HCT116 (cell line): ENCODE results near the gene ADGRG6. TPM values are rescaled to one million over a fixed set of nuclear protein-coding genes. Genes with fewer than 3 reads are reported as not detected.

Experiments used
- ATAC-seq: fragments of 200-7000 bp; cut with Tn5 transposase; 2 replicates; pipeline ENCODE4 v1.9.1; 2020; ENCODE audit warnings: mild to moderate bottlenecking, moderate library complexity
- BruUV-seq: library from RNA; stranded (reverse); fragments of 400-500 nt; replicated peaks from 2 replicates; lab custom pipeline; 2021; lab: Mats Ljungman, UMichigan
- CTCF ChIA-PET: fragments of 300-600 bp; sonication (Branson Sonifier 250); formaldehyde crosslinking; loops from one replicate; lab custom pipeline; 2021; ENCODE audit warnings: antibody characterized with exemption; lab: Charles Lee
- POLR2A ChIA-PET: fragments of 300-600, 350-600 bp; sonication (Branson Sonifier 250); formaldehyde crosslinking; loops from one replicate; lab custom pipeline; 2021; ENCODE audit warnings: antibody characterized with exemption; lab: Charles Lee
- RAD21 ChIA-PET, 2 experiments: fragments of 300-600 bp; sonication (Branson Sonifier 250); formaldehyde crosslinking; loops; one replicate each; lab custom pipeline; 2023; ENCODE audit warnings: low total read pairs in 2 of 2; ENCODE audit not compliant: uncharacterized antibody in 2 of 2, unreplicated experiment in 2 of 2, low non-redundant PET in 1 of 2; lab: Charles Lee
- DNase-seq: peaks from one replicate; pipeline ENCODE4 v3.0.0-alpha.2; 2010; ENCODE audit warnings: low read depth, low spot score
- H2AFZ ChIP-seq: fragments of 200-600 bp; shearing (Covaris generic), sonication (generic); 2 replicates; pipeline ENCODE4 v1.6.1; 2017; ENCODE audit warnings: low read depth, mixed run types, mixed read lengths, antibody characterized with exemption, low read length; ENCODE audit not compliant: poor library complexity, severe bottlenecking
- H3K27ac ChIP-seq: 2 replicates; pipeline ENCODE4 v1.5.1; 2012; ENCODE audit warnings: low read depth, low read length
- H3K27me3 ChIP-seq: fragments of 200-600 bp; sonication (generic); 2 replicates; pipeline ENCODE4 v1.6.1; 2016; ENCODE audit warnings: mixed run types, low read length, mixed read lengths; ENCODE audit not compliant: insufficient read depth
- H3K36me3 ChIP-seq, 2 experiments: fragments of 200-500 bp in 1 of 2; fragments of 200-600 bp in 1 of 2; sonication (Bioruptor generic) in 1 of 2; sonication (generic) in 1 of 2; 2 replicates each; pipeline versions ENCODE4 v1.5.1 to v1.6.1; 2014 to 2016; ENCODE audit warnings: low read length in 2 of 2, inconsistent platforms in 1 of 2, mixed read lengths in 1 of 2, mixed run types in 1 of 2; ENCODE audit not compliant: insufficient read depth in 2 of 2, control insufficient read depth in 1 of 2
- H3K4me1 ChIP-seq, 2 experiments: fragments of 200-600 bp in 1 of 2; sonication (generic) in 1 of 2; 2 replicates each; pipeline versions ENCODE4 v1.5.1 to v1.6.1; 2012 to 2017; ENCODE audit warnings: low read length in 2 of 2, inconsistent platforms in 1 of 2, mild to moderate bottlenecking in 1 of 2, mixed read lengths in 1 of 2, mixed run types in 1 of 2, moderate library complexity in 1 of 2; ENCODE audit not compliant: insufficient read depth in 2 of 2, control insufficient read depth in 1 of 2
- H3K4me2 ChIP-seq: fragments of 200-600 bp; sonication (generic); 2 replicates; pipeline ENCODE4 v1.6.1; 2017; ENCODE audit warnings: mixed run types, low read length, mixed read lengths
- H3K4me3 ChIP-seq, 2 experiments: fragments of 200-600 bp in 1 of 2; sonication (generic) in 1 of 2; replicated peaks in 1 of 2; 2 replicates each; pipeline ENCODE4 v1.5.1; 2011 to 2016; ENCODE audit warnings: low read length in 2 of 2, control low read depth in 1 of 2, low read depth in 1 of 2, mild to moderate bottlenecking in 1 of 2, mixed read lengths in 1 of 2, mixed run types in 1 of 2
- H3K79me2 ChIP-seq: fragments of 200-600 bp; sonication (generic); 2 replicates; pipeline ENCODE4 v1.6.1; 2017; ENCODE audit warnings: mild to moderate bottlenecking, mixed run types, low read length, moderate library complexity, mixed read lengths; ENCODE audit not compliant: insufficient read depth
- H3K9ac ChIP-seq: fragments of 200-600 bp; sonication (generic); 2 replicates; pipeline ENCODE4 v1.6.1; 2016; ENCODE audit warnings: low read length, mixed read lengths
- H3K9me2 ChIP-seq: fragments of 200-600 bp; sonication (generic), shearing (Covaris generic); 2 replicates; pipeline ENCODE4 v1.6.1; 2017; ENCODE audit warnings: mixed run types, mild to moderate bottlenecking, moderate library complexity; ENCODE audit not compliant: insufficient read depth
- H3K9me3 ChIP-seq, 2 experiments: fragments of 200-500 bp in 1 of 2; fragments of 200-600 bp in 1 of 2; sonication (Bioruptor generic) in 1 of 2; sonication (generic) in 1 of 2; 2 replicates each; pipeline ENCODE4 v1.6.1; 2014 to 2017; ENCODE audit warnings: low read length in 2 of 2, mixed read lengths in 2 of 2, inconsistent platforms in 1 of 2, low read depth in 1 of 2, mild to moderate bottlenecking in 1 of 2, mixed run types in 1 of 2, moderate library complexity in 1 of 2; ENCODE audit not compliant: control insufficient read depth in 1 of 2, insufficient read depth in 1 of 2
- H4K20me1 ChIP-seq: fragments of 200-600 bp; sonication (generic), shearing (Covaris generic); 2 replicates; pipeline ENCODE4 v1.6.1; 2017; ENCODE audit warnings: mixed run types, mild to moderate bottlenecking, moderate library complexity; ENCODE audit not compliant: insufficient read depth
- CBX3 ChIP-seq: IDR thresholded peaks from 2 replicates; pipeline ENCODE4 v1.6.1; 2012; ENCODE audit warnings: low read depth
- EGR1 ChIP-seq: IDR thresholded peaks from 2 replicates; pipeline ENCODE4 v1.6.1; 2012; ENCODE audit warnings: low read depth
- EZH2 ChIP-seq: fragments of 200-600 bp; sonication (generic); IDR thresholded peaks from 2 replicates; pipeline ENCODE4 v1.6.1; 2017; ENCODE audit warnings: antibody characterized with exemption, mixed run types
- EZH2phosphoT487 ChIP-seq: fragments of 200-600 bp; IDR thresholded peaks from 2 replicates; pipeline ENCODE4 v1.6.1; 2018; ENCODE audit warnings: antibody characterized with exemption, borderline replicate concordance
- JUND ChIP-seq: IDR thresholded peaks from 2 replicates; pipeline ENCODE4 v1.6.1; 2012
- POLR2A ChIP-seq: IDR thresholded peaks from 2 replicates; pipeline ENCODE4 v1.7.0; 2011; ENCODE audit warnings: borderline replicate concordance; ENCODE audit not compliant: insufficient read depth, insufficient read length; ENCODE audit errors: extremely low read depth
- POLR2AphosphoS5 ChIP-seq: IDR thresholded peaks from 2 replicates; pipeline ENCODE4 v1.6.1; 2011; ENCODE audit warnings: mild to moderate bottlenecking, low read depth, low read length, moderate library complexity
- SIN3A ChIP-seq: IDR thresholded peaks from 2 replicates; pipeline ENCODE4 v1.6.1; 2012; ENCODE audit warnings: low read depth
- SP1 ChIP-seq: IDR thresholded peaks from 2 replicates; pipeline ENCODE4 v1.6.1; 2012; ENCODE audit warnings: low read depth
- SRF ChIP-seq: IDR thresholded peaks from 2 replicates; pipeline ENCODE4 v1.6.1; 2012; ENCODE audit warnings: low read depth
- TCF7L2 ChIP-seq: IDR thresholded peaks from 2 replicates; pipeline ENCODE4 v1.7.0; 2011; ENCODE audit warnings: borderline replicate concordance, inconsistent platforms; ENCODE audit not compliant: insufficient read depth, insufficient read length; ENCODE audit errors: extremely low read depth
- YY1 ChIP-seq: IDR thresholded peaks from 2 replicates; pipeline ENCODE4 v1.6.1; 2011; ENCODE audit warnings: low read length, low read depth, moderate library complexity, mild to moderate bottlenecking; ENCODE audit not compliant: insufficient replicate concordance; ENCODE audit errors: extremely low read depth
- ZFX ChIP-seq: fragments of 450-650 bp; IDR thresholded peaks from 2 replicates; pipeline ENCODE4 v1.6.1; 2017
- ZNF274 ChIP-seq: fragments of 200-500 bp; sonication (Bioruptor generic); IDR thresholded peaks from 2 replicates; pipeline ENCODE4 v1.6.1; 2014; ENCODE audit warnings: mild to moderate bottlenecking, low read depth, low read length, inconsistent platforms
- intact Hi-C: fragments of 100-400 bp; cut with micrococcal nuclease; formaldehyde crosslinking; loops from 2 replicates; pipeline ENCODE4 v1.10.0; 2022
- total RNA-seq: library from RNA; stranded (reverse); gene quantifications from one replicate; pipeline ENCODE4 v1.2.1, GENCODE V29; 2021; ENCODE audit not compliant: unreplicated experiment
- TF ChIP-seq, protein P1 (sequence below): IDR thresholded peaks from 2 replicates; pipeline ENCODE4 v1.6.1; 2012; ENCODE audit warnings: low read depth
- TF ChIP-seq, protein P2 (sequence below): IDR thresholded peaks from 2 replicates; pipeline ENCODE4 v1.6.1; 2011; ENCODE audit warnings: mild to moderate bottlenecking, low read length, moderate library complexity; ENCODE audit not compliant: insufficient replicate concordance; ENCODE audit errors: extremely low read depth
- TF ChIP-seq, protein P3 (sequence below): IDR thresholded peaks from 2 replicates; pipeline ENCODE4 v1.6.1; 2012
- TF ChIP-seq, protein P4 (sequence below), 3 experiments: fragments of 200-600 bp in 1 of 3; sonication (generic) in 1 of 3; IDR thresholded peaks in 2 of 3; conservative IDR thresholded peaks in 1 of 3; 2 replicates each; pipeline ENCODE4 v1.5.1; 2012 to 2017; ENCODE audit warnings: low read depth in 2 of 3, low read length in 2 of 3, antibody characterized with exemption in 1 of 3, borderline replicate concordance in 1 of 3, control low read depth in 1 of 3, mild to moderate bottlenecking in 1 of 3, mixed read lengths in 1 of 3, mixed run types in 1 of 3, moderate library complexity in 1 of 3; ENCODE audit not compliant: insufficient read depth in 1 of 3

The ADGRG6 gene
- total RNA-seq, 1 experiment from 2014 or later, result 67.9 TPM

DNA sequence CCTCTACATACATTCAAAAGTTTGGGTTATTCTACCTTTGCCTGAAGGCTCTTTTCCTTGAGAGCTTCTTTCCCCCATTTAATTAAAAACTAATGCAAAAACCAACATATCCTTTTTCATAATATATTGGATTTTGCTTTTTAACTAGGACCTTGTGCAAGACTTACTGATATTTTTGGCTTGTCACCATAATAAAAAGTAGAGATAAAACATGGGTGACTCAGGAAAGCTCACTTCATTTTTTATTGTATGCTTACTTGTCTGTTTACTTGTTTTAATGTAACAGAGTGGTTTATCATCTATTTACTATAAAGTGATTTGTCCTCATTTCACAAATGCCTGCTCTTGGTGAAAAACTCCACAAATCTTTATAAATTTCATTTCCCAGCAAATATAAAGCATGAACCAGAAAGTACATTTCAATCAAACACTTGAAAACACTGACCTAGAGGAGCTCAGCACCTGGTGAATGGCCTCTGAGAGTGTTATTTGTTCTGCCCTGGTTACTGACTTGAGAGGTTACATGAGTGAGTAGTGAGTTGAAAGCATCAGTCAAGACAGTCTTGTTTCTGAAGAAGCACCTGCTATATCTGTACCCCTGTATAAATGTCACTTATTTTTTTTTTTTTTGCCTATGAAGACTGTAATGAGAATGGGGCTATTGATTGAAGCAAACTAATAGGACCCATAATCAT, 20.8 kb downstream of the ADGRG6 start:
- ChIA-PET RAD21 (no interaction called here), CTCF (no interaction called here), POLR2A (no interaction called here)
- intact Hi-C loops, result no loop called here
- BruUV-seq, result no TSS peak
- Histone ChIP-seq H3K79me2 (peaks cover 87% of the 10 kb centered on the region), H3K4me1 (peaks cover 0 to 13% of the 10 kb centered on the region in 2 experiments; a peak in 2 of 4 replicates), H3K9ac (no peak overlapping the region), H3K27ac (no peak overlapping the region), H3K9me2 (no peaks in the 10 kb centered on the region), H2AFZ (no peak overlapping the region), H3K4me3 (no peak overlapping the region), H3K27me3 (no peaks in the 10 kb centered on the region), H3K9me3 (no peaks in the 10 kb centered on the region), H3K36me3 (no peaks in the 10 kb centered on the region), H3K4me2 (no peak overlapping the region), H4K20me1 (no peaks in the 10 kb centered on the region)
- TF ChIP-seq, protein P1, sequence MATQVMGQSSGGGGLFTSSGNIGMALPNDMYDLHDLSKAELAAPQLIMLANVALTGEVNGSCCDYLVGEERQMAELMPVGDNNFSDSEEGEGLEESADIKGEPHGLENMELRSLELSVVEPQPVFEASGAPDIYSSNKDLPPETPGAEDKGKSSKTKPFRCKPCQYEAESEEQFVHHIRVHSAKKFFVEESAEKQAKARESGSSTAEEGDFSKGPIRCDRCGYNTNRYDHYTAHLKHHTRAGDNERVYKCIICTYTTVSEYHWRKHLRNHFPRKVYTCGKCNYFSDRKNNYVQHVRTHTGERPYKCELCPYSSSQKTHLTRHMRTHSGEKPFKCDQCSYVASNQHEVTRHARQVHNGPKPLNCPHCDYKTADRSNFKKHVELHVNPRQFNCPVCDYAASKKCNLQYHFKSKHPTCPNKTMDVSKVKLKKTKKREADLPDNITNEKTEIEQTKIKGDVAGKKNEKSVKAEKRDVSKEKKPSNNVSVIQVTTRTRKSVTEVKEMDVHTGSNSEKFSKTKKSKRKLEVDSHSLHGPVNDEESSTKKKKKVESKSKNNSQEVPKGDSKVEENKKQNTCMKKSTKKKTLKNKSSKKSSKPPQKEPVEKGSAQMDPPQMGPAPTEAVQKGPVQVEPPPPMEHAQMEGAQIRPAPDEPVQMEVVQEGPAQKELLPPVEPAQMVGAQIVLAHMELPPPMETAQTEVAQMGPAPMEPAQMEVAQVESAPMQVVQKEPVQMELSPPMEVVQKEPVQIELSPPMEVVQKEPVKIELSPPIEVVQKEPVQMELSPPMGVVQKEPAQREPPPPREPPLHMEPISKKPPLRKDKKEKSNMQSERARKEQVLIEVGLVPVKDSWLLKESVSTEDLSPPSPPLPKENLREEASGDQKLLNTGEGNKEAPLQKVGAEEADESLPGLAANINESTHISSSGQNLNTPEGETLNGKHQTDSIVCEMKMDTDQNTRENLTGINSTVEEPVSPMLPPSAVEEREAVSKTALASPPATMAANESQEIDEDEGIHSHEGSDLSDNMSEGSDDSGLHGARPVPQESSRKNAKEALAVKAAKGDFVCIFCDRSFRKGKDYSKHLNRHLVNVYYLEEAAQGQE, result no peak
- TF ChIP-seq EGR1, result no peak
- TF ChIP-seq SRF, result no peak
- TF ChIP-seq, protein P2, sequence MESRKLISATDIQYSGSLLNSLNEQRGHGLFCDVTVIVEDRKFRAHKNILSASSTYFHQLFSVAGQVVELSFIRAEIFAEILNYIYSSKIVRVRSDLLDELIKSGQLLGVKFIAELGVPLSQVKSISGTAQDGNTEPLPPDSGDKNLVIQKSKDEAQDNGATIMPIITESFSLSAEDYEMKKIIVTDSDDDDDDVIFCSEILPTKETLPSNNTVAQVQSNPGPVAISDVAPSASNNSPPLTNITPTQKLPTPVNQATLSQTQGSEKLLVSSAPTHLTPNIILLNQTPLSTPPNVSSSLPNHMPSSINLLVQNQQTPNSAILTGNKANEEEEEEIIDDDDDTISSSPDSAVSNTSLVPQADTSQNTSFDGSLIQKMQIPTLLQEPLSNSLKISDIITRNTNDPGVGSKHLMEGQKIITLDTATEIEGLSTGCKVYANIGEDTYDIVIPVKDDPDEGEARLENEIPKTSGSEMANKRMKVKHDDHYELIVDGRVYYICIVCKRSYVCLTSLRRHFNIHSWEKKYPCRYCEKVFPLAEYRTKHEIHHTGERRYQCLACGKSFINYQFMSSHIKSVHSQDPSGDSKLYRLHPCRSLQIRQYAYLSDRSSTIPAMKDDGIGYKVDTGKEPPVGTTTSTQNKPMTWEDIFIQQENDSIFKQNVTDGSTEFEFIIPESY, result no peak
- TF ChIP-seq JUND, result no peak
- TF ChIP-seq TCF7L2, result no peak
- no peak for TF ChIP-seq ZNF274
- TF ChIP-seq SIN3A, result no peak
- no peak for TF ChIP-seq CBX3
- no peak for TF ChIP-seq SP1
- no peak for TF ChIP-seq YY1
- TF ChIP-seq EZH2phosphoT487, result no peak
- no peak for TF ChIP-seq POLR2A
- TF ChIP-seq, protein P3, sequence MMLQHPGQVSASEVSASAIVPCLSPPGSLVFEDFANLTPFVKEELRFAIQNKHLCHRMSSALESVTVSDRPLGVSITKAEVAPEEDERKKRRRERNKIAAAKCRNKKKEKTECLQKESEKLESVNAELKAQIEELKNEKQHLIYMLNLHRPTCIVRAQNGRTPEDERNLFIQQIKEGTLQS, result no peak
- TF ChIP-seq, protein P4, sequence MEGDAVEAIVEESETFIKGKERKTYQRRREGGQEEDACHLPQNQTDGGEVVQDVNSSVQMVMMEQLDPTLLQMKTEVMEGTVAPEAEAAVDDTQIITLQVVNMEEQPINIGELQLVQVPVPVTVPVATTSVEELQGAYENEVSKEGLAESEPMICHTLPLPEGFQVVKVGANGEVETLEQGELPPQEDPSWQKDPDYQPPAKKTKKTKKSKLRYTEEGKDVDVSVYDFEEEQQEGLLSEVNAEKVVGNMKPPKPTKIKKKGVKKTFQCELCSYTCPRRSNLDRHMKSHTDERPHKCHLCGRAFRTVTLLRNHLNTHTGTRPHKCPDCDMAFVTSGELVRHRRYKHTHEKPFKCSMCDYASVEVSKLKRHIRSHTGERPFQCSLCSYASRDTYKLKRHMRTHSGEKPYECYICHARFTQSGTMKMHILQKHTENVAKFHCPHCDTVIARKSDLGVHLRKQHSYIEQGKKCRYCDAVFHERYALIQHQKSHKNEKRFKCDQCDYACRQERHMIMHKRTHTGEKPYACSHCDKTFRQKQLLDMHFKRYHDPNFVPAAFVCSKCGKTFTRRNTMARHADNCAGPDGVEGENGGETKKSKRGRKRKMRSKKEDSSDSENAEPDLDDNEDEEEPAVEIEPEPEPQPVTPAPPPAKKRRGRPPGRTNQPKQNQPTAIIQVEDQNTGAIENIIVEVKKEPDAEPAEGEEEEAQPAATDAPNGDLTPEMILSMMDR (IDR thresholded peaks at IDR 0.05 in 2 of 3, conservative IDR thresholded peaks at IDR 0.05 in 1 of 3; ENCODE audit: borderline replicate concordance in 1 of 3, insufficient read depth in 1 of 3, low read depth in 2 of 3, low read length in 2 of 3), result no peak
- no peak for TF ChIP-seq ZFX
- TF ChIP-seq EZH2, result no peak
- no peak for TF ChIP-seq POLR2AphosphoS5
- no peak for ATAC-seq
- DNase-seq, result no peak
